ENCODE results near the gene UBE2Z. TPM values are rescaled to one million over a fixed set of nuclear protein-coding genes. Genes with fewer than 3 reads are reported as not detected.

UBE2Z gene
- total RNA-seq, 1 experiment from 2014 or later = 65.1 TPM

GRCh38 chr17:48908047-48908843, at the start of gene UBE2Z (continued):
- TF ChIP-seq AR (CRISPR knock-in tag; IDR thresholded peaks at IDR 0.05) = no peak
- no peak for TF ChIP-seq GRHL2 (CRISPR knock-in tag; IDR thresholded peaks at IDR 0.05; ENCODE audit: insufficient replicate concordance, severe bottlenecking)
- 0 out of 2 replicates have a peak, but pooled peaks have one; percentile 77 for TF ChIP-seq ZNF416 (CRISPR knock-in tag; IDR thresholded peaks at IDR 0.05)
- TF ChIP-seq JUN (CRISPR knock-in tag; IDR thresholded peaks at IDR 0.05) = 0 out of 2 replicates have a peak, but pooled peaks have one; percentile 62
- TF ChIP-seq, protein P1, sequence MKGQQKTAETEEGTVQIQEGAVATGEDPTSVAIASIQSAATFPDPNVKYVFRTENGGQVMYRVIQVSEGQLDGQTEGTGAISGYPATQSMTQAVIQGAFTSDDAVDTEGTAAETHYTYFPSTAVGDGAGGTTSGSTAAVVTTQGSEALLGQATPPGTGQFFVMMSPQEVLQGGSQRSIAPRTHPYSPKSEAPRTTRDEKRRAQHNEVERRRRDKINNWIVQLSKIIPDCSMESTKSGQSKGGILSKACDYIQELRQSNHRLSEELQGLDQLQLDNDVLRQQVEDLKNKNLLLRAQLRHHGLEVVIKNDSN (CRISPR knock-in tag; IDR thresholded peaks at IDR 0.05) = peak; percentile 50
- no peak for TF ChIP-seq NFYB (CRISPR knock-in tag; conservative IDR thresholded peaks at IDR 0.05; ENCODE audit: low read depth)
- no peak for TF ChIP-seq OVOL2 (CRISPR knock-in tag; IDR thresholded peaks at IDR 0.05; ENCODE audit: borderline replicate concordance)
- TF ChIP-seq, protein P2, sequence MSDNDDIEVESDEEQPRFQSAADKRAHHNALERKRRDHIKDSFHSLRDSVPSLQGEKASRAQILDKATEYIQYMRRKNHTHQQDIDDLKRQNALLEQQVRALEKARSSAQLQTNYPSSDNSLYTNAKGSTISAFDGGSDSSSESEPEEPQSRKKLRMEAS (CRISPR knock-in tag; IDR thresholded peaks at IDR 0.05) = peak; percentile 87
- peak; percentile 87 for TF ChIP-seq FOXK1 (CRISPR knock-in tag; IDR thresholded peaks at IDR 0.05)
- TF ChIP-seq ARID4B (CRISPR knock-in tag; IDR thresholded peaks at IDR 0.05; ENCODE audit: borderline replicate concordance) = peak; percentile 90; the same call in 1 of the 2 replicates
- TF ChIP-seq RELA (CRISPR knock-in tag; IDR thresholded peaks at IDR 0.05; ENCODE audit: borderline replicate concordance) = no peak; the same call in 1 of the 2 replicates
- TF ChIP-seq TP53 (CRISPR knock-in tag; IDR thresholded peaks at IDR 0.05) = peak; percentile 46; the same call in 1 of the 2 replicates
- no peak for TF ChIP-seq ZNF425 (CRISPR knock-in tag; conservative IDR thresholded peaks at IDR 0.05)
- 0 out of 2 replicates have a peak, but pooled peaks have one; percentile 38 for TF ChIP-seq ZNF138 (CRISPR knock-in tag; conservative IDR thresholded peaks at IDR 0.05)

GRCh38 chr17:48860034-48860433, 48.2 kb upstream of the UBE2Z start:
- DNase-seq (ENCODE audit: low spot score) (no peak), ATAC-seq (peak; percentile 55)
- 0 out of 2 replicates have a peak, but pooled peaks cover 9% of the 10 kb centered on the region for H3K4me1 Mint-ChIP-seq
- no peaks in the 10 kb centered on the region for H3K9me3 Mint-ChIP-seq
- ChIA-PET POLR2A (no interaction called here), CTCF (interaction anchor here (0.6 to 3.4 kb wide), 14 partner anchors 12 to 189 kb away, joined by 3 to 15 read pairs (median 5); partner anchors contain the start of gene TTLL6)
- no peak overlapping the region for H3K4me3 Mint-ChIP-seq
- H3K36me3 Mint-ChIP-seq = no peaks in the 10 kb centered on the region
- no peaks in the 10 kb centered on the region for H3K27me3 Mint-ChIP-seq (ENCODE audit: low read depth)
- H3K27ac Mint-ChIP-seq = no peak overlapping the region
- TF ChIP-seq NFYB (CRISPR knock-in tag; conservative IDR thresholded peaks at IDR 0.05; ENCODE audit: low read depth) (no peak), GTF2I (CRISPR knock-in tag; conservative IDR thresholded peaks at IDR 0.05) (no peak), ATF2 (CRISPR knock-in tag; IDR thresholded peaks at IDR 0.05; ENCODE audit: borderline replicate concordance, low read depth) (no peak), ZNF671 (CRISPR knock-in tag; IDR thresholded peaks at IDR 0.05) (no peak), ZNF425 (CRISPR knock-in tag; conservative IDR thresholded peaks at IDR 0.05) (no peak), OVOL2 (CRISPR knock-in tag; IDR thresholded peaks at IDR 0.05; ENCODE audit: borderline replicate concordance) (no peak), MXD4 (CRISPR knock-in tag; IDR thresholded peaks at IDR 0.05; ENCODE audit: borderline replicate concordance) (no peak)

Measured in WTC11 (cell line).